GM12872 (cell line): ENCODE data around the gene PFN1.

Experiments
- CTCF ChIP-seq: IDR thresholded peaks from 3 replicates; pipeline ENCODE4 v1.5.1; 2011; ENCODE audit warnings: low read depth, mild to moderate bottlenecking, low read length, moderate library complexity; ENCODE audit not compliant: insufficient read depth

PFN1 gene

GRCh38 chr17:4946312-4946976 lies 1.9 kb downstream of the PFN1 start:
- TF ChIP-seq CTCF: no peak

GRCh38 chr17:4945944-4946280 lies 2.4 kb downstream of the PFN1 start:
- no peak for TF ChIP-seq CTCF

- no peak for TF ChIP-seq CTCF
Measured at GRCh38 chr17:4945176-4945943, 3.0 kb downstream of the PFN1 start.

GRCh38 chr17:4944554-4945175 lies 3.7 kb downstream of the PFN1 start:
- no peak for TF ChIP-seq CTCF

- TF ChIP-seq CTCF: no peak
Measured at GRCh38 chr17:4944163-4944553, 4.2 kb downstream of the PFN1 start.

- TF ChIP-seq CTCF: no peak
Measured at GRCh38 chr17:4942760-4943508, 5.4 kb downstream of the PFN1 start.

- no peak for TF ChIP-seq CTCF
Measured at GRCh38 chr17:4941319-4941610, 7.1 kb downstream of the PFN1 start.
